SK-N-SH treated with all-trans-retinoic acid at 6 μM for 48 hours (cell line): ENCODE results near the gene DGKH.
"Not testable (repeated sequence)": the region's sequence is repeated elsewhere in the genome, so short reads cannot be mapped to it uniquely, and the experiment has no call there.

ENCODE experiments used
- ATAC-seq: fragments of 200-7000 bp; cut with Tn5 transposase; 3 replicates; pipeline ENCODE4 v1.9.1; 2020; ENCODE audit warnings: mild to moderate bottlenecking, moderate library complexity
- ARNTL ChIP-seq: fragments of 450-650 bp; formaldehyde crosslinking; IDR thresholded peaks from 2 replicates; pipeline ENCODE4 v1.5.0; 2020; ENCODE audit warnings: low read depth, mild to moderate bottlenecking, moderate library complexity, borderline replicate concordance
- BACH2 ChIP-seq: fragments of 250-450 bp; sonication (Bioruptor Pico); IDR thresholded peaks from 2 replicates; pipeline ENCODE4 v1.9.0; 2021; ENCODE audit warnings: mild to moderate bottlenecking, borderline replicate concordance
- CSDC2 ChIP-seq: fragments of 250-450 bp; sonication (Bioruptor Pico); IDR thresholded peaks from 2 replicates; pipeline ENCODE4 v1.5.0; 2020; ENCODE audit warnings: mild to moderate bottlenecking, moderate library complexity
- ESRRG ChIP-seq: fragments of 250-450 bp; sonication (Bioruptor Pico); IDR thresholded peaks from 2 replicates; pipeline ENCODE4 v1.6.1; 2021; ENCODE audit warnings: mild to moderate bottlenecking
- GLIS3 ChIP-seq: fragments of 250-450 bp; sonication (Bioruptor Pico); IDR thresholded peaks from 2 replicates; pipeline ENCODE4 v1.5.0; 2020; ENCODE audit warnings: mild to moderate bottlenecking, moderate library complexity
- ISL1 ChIP-seq: fragments of 250-450 bp; sonication (Bioruptor Pico); IDR thresholded peaks from 2 replicates; pipeline ENCODE4 v2.1.2; 2022; ENCODE audit warnings: mild to moderate bottlenecking, moderate library complexity
- POU6F1 ChIP-seq: fragments of 250-450 bp; sonication (Bioruptor Pico); IDR thresholded peaks from 2 replicates; pipeline ENCODE4 v1.8.0; 2021; ENCODE audit warnings: low read depth, mild to moderate bottlenecking, moderate library complexity, borderline replicate concordance
- RARB ChIP-seq: fragments of 250-450 bp; sonication (Bioruptor Pico); IDR thresholded peaks from 2 replicates; pipeline ENCODE4 v1.8.0; 2021; ENCODE audit warnings: mild to moderate bottlenecking, moderate library complexity
- SNAI2 ChIP-seq: fragments of 250-450 bp; sonication (Bioruptor Pico); IDR thresholded peaks from 2 replicates; pipeline ENCODE4 v1.5.0; 2020; ENCODE audit warnings: mild to moderate bottlenecking, moderate library complexity
- TCF4 ChIP-seq: fragments of 250-450 bp; sonication (Bioruptor Pico); IDR thresholded peaks from 2 replicates; pipeline ENCODE4 v1.8.0; 2021; ENCODE audit warnings: mild to moderate bottlenecking, moderate library complexity, borderline replicate concordance
- TOX ChIP-seq: fragments of 250-450 bp; sonication (Bioruptor Pico); IDR thresholded peaks from 2 replicates; pipeline ENCODE4 v1.8.0; 2021; ENCODE audit warnings: mild to moderate bottlenecking, moderate library complexity, borderline replicate concordance
- TSHZ2 ChIP-seq: fragments of 250-450 bp; sonication (Bioruptor Pico); IDR thresholded peaks from 2 replicates; pipeline ENCODE4 v1.5.0; 2020; ENCODE audit warnings: mild to moderate bottlenecking, moderate library complexity
- ZC3H10 ChIP-seq: fragments of 250-450 bp; sonication (Bioruptor Pico); IDR thresholded peaks from 2 replicates; pipeline ENCODE4 v1.5.1; 2021; ENCODE audit warnings: mild to moderate bottlenecking, moderate library complexity
- ZFP3 ChIP-seq: fragments of 250-450 bp; sonication (Bioruptor Pico); IDR thresholded peaks from 2 replicates; pipeline ENCODE4 v1.5.0; 2020; ENCODE audit warnings: mild to moderate bottlenecking, moderate library complexity
- ZNF565 ChIP-seq: fragments of 450-650 bp; formaldehyde crosslinking; conservative IDR thresholded peaks from 2 replicates; pipeline ENCODE4 v1.5.0; 2020; ENCODE audit warnings: low read depth, mild to moderate bottlenecking, moderate library complexity
- ZNF70 ChIP-seq: fragments of 450-650 bp; formaldehyde crosslinking; IDR thresholded peaks from 2 replicates; pipeline ENCODE4 v1.5.0; 2020; ENCODE audit warnings: mild to moderate bottlenecking, moderate library complexity
- ZNF8 ChIP-seq: fragments of 450-650 bp; formaldehyde crosslinking; IDR thresholded peaks from 2 replicates; pipeline ENCODE4 v1.5.0; 2020; ENCODE audit warnings: mild to moderate bottlenecking, moderate library complexity
- TF ChIP-seq, protein P1 (sequence below): fragments of 250-450 bp; sonication (Bioruptor Pico); IDR thresholded peaks from 2 replicates; pipeline ENCODE4 v1.5.1; 2020; ENCODE audit warnings: low read depth, mild to moderate bottlenecking, moderate library complexity
- TF ChIP-seq, protein P2 (sequence below): fragments of 250-450 bp; sonication (Bioruptor Pico); IDR thresholded peaks from 2 replicates; pipeline ENCODE4 v1.8.0; 2020; ENCODE audit warnings: mild to moderate bottlenecking, moderate library complexity, borderline replicate concordance
- TF ChIP-seq, protein P3 (sequence below): fragments of 250-450 bp; sonication (Bioruptor Pico); IDR thresholded peaks from 2 replicates; pipeline ENCODE4 v1.5.1; 2021; ENCODE audit warnings: mild to moderate bottlenecking, moderate library complexity

The DGKH gene

DNA sequence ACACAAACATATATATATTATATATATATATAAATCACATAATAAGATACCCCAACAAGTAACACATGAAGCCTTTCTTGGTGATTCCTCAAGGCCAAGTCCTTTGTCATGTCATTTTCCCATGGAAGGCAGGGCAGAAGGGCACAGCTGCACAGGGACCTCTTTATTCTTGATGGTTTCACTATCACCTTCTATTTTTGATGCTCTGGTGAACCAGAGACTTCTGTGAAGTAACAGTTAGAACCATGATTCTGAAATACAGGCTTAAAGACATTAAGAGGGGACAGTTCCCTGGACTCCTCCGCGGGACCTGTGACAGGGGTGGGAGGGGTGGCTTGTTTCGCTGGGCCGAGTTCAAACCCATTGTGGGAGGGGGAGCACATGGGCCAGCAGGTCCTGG lies 104.0 kb downstream of the DGKH start:
- no peak for ATAC-seq
- TF ChIP-seq, protein P1, sequence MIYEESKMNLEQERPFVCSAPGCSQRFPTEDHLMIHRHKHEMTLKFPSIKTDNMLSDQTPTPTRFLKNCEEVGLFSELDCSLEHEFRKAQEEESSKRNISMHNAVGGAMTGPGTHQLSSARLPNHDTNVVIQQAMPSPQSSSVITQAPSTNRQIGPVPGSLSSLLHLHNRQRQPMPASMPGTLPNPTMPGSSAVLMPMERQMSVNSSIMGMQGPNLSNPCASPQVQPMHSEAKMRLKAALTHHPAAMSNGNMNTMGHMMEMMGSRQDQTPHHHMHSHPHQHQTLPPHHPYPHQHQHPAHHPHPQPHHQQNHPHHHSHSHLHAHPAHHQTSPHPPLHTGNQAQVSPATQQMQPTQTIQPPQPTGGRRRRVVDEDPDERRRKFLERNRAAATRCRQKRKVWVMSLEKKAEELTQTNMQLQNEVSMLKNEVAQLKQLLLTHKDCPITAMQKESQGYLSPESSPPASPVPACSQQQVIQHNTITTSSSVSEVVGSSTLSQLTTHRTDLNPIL (CRISPR knock-in tag): no peak
- no peak for TF ChIP-seq TSHZ2
- no peak for TF ChIP-seq ZNF70 (CRISPR knock-in tag)
- no peak for TF ChIP-seq ARNTL (CRISPR knock-in tag)
- no peak for TF ChIP-seq SNAI2 (CRISPR knock-in tag)
- TF ChIP-seq TOX (CRISPR knock-in tag): no peak
- no peak for TF ChIP-seq BACH2 (CRISPR knock-in tag)
- TF ChIP-seq, protein P2, sequence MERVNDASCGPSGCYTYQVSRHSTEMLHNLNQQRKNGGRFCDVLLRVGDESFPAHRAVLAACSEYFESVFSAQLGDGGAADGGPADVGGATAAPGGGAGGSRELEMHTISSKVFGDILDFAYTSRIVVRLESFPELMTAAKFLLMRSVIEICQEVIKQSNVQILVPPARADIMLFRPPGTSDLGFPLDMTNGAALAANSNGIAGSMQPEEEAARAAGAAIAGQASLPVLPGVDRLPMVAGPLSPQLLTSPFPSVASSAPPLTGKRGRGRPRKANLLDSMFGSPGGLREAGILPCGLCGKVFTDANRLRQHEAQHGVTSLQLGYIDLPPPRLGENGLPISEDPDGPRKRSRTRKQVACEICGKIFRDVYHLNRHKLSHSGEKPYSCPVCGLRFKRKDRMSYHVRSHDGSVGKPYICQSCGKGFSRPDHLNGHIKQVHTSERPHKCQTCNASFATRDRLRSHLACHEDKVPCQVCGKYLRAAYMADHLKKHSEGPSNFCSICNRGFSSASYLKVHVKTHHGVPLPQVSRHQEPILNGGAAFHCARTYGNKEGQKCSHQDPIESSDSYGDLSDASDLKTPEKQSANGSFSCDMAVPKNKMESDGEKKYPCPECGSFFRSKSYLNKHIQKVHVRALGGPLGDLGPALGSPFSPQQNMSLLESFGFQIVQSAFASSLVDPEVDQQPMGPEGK: no peak
- no peak for TF ChIP-seq ESRRG (CRISPR knock-in tag)
- TF ChIP-seq POU6F1 (CRISPR knock-in tag): no peak
- TF ChIP-seq, all 23 proteins: peak for 0

DNA sequence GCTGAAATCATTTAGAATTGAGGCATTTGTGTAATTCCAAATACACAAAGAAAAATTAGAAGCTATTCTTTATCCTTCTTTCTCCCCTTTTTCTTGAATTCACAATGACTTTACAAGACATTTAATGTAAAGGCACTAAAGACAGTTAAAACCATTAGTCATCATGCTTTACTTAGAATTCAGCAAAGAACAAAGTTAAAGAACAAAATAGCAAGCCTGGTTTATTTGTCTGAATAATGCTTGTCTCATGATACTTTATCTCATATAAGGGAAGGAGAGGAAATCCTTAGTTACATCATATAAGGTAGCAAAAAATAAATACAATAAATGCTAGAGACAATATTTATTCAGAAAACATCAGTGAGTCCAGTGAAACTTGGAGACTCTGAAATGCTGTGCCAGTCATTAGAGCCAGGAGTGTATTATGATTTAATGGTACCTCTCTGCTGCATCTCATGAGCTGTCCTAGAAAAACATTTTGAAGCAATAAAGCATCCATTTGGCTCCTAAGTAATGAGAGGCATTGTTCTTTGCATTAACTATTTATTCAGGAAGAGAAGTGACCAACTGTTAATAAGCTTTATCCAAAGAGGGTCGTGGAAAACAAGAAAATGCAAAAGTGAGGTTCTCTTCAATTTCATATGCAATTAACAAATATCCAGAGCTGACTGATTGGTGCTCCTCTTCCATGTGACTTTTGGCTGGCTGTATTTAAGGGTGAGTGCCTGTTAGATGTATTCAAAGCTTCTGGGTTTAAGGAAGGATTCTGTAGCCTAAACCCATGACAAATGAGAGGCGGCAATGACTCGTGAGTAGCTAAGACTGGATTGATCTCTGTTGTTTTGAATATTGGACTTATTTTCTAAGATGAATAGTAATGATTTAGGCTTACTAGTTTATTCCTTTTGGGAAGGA lies 105.0 kb downstream of the DGKH start:
- no peak for TF ChIP-seq ZC3H10 (CRISPR knock-in tag)
- no peak for TF ChIP-seq ARNTL (CRISPR knock-in tag)
- TF ChIP-seq BACH2 (CRISPR knock-in tag): no peak
- TF ChIP-seq, protein P2: no peak
- TF ChIP-seq CSDC2: no peak
- TF ChIP-seq, all 23 proteins: peak for 0
- no peak for ATAC-seq

- ATAC-seq: no peak
- TF ChIP-seq TOX (CRISPR knock-in tag) (no peak), SNAI2 (CRISPR knock-in tag) (no peak), ESRRG (CRISPR knock-in tag) (no peak), RARB (CRISPR knock-in tag) (no peak), ARNTL (CRISPR knock-in tag) (no peak), TCF4 (CRISPR knock-in tag) (no peak), GLIS3 (CRISPR knock-in tag) (no peak), ZNF8 (no peak), ZFP3 (CRISPR knock-in tag) (no peak), ISL1 (CRISPR knock-in tag) (no peak), BACH2 (CRISPR knock-in tag) (no peak), ZNF70 (CRISPR knock-in tag) (no peak), POU6F1 (CRISPR knock-in tag) (no peak), ZNF565 (CRISPR knock-in tag) (no peak)
- TF ChIP-seq, protein P3, sequence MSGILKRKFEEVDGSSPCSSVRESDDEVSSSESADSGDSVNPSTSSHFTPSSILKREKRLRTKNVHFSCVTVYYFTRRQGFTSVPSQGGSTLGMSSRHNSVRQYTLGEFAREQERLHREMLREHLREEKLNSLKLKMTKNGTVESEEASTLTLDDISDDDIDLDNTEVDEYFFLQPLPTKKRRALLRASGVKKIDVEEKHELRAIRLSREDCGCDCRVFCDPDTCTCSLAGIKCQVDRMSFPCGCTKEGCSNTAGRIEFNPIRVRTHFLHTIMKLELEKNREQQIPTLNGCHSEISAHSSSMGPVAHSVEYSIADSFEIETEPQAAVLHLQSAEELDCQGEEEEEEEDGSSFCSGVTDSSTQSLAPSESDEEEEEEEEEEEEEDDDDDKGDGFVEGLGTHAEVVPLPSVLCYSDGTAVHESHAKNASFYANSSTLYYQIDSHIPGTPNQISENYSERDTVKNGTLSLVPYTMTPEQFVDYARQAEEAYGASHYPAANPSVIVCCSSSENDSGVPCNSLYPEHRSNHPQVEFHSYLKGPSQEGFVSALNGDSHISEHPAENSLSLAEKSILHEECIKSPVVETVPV: no peak
- TF ChIP-seq, protein P2: no peak
Observed at GRCh38 chr13:42155251-42155650, 106.8 kb downstream of the DGKH start.

DNA sequence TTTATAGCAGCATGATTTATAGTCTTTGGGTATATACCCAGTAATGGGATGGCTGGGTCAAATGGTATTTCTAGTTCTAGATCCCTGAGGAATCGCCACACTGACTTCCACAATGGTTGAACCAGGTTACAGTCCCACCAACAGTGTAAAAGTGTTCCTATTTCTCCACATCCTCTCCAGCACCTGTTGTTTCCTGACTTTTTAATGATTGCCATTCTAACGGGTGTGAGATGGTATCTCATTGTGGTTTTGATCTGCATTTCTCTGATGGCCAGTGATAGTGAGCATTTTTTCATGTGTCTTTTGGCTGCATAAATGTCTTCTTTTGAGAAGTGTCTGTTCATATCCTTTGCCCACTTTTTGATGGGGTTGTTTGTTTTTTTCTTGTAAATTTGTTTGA lies 114.9 kb downstream of the DGKH start:
- ATAC-seq: not testable (repeated sequence)
